Neutrophil (primary cell): ENCODE results near the gene PDGFRB.

Experiments
- H3K27ac ChIP-seq: fragments of 200-600 bp; sonication (generic); 2 replicates; pipeline ENCODE4 v1.5.1; 2016; ENCODE audit warnings: mild to moderate bottlenecking, moderate library complexity
- H3K27me3 ChIP-seq: fragments of 200-600 bp; sonication (generic); 2 replicates; pipeline ENCODE4 v1.6.0; 2016; ENCODE audit warnings: mild to moderate bottlenecking
- H3K36me3 ChIP-seq: fragments of 200-600 bp; sonication (generic); 2 replicates; pipeline ENCODE4 v1.5.1; 2017
- H3K4me1 ChIP-seq, 2 experiments: fragments of 200-600 bp in 1 of 2; sonication (generic) in 1 of 2; 1 replicate in 1 of 2; 2 replicates in 1 of 2; pipeline versions ENCODE4 v1.5.1 to v1.6.1; 2013 to 2016; ENCODE audit warnings: low read depth in 1 of 2, low read length in 1 of 2, mild to moderate bottlenecking in 1 of 2, moderate library complexity in 1 of 2; ENCODE audit not compliant: control insufficient read depth in 1 of 2, insufficient read depth in 1 of 2
- H3K4me3 ChIP-seq, 2 experiments: fragments of 200-600 bp in 1 of 2; sonication (generic) in 1 of 2; 1 replicate in 1 of 2; 2 replicates in 1 of 2; pipeline ENCODE4 v1.5.1; 2013 to 2016; ENCODE audit warnings: low read depth in 1 of 2, low read length in 1 of 2, mild to moderate bottlenecking in 1 of 2, moderate library complexity in 1 of 2
- H3K9me3 ChIP-seq: fragments of 200-600 bp; sonication (generic); 2 replicates; pipeline ENCODE4 v1.5.1; 2016
- TF ChIP-seq, protein P1 (sequence below): fragments of 200-600 bp; sonication (generic); IDR thresholded peaks from 2 replicates; pipeline ENCODE4 v1.5.1; 2016; ENCODE audit warnings: antibody characterized with exemption

The PDGFRB gene

DNA sequence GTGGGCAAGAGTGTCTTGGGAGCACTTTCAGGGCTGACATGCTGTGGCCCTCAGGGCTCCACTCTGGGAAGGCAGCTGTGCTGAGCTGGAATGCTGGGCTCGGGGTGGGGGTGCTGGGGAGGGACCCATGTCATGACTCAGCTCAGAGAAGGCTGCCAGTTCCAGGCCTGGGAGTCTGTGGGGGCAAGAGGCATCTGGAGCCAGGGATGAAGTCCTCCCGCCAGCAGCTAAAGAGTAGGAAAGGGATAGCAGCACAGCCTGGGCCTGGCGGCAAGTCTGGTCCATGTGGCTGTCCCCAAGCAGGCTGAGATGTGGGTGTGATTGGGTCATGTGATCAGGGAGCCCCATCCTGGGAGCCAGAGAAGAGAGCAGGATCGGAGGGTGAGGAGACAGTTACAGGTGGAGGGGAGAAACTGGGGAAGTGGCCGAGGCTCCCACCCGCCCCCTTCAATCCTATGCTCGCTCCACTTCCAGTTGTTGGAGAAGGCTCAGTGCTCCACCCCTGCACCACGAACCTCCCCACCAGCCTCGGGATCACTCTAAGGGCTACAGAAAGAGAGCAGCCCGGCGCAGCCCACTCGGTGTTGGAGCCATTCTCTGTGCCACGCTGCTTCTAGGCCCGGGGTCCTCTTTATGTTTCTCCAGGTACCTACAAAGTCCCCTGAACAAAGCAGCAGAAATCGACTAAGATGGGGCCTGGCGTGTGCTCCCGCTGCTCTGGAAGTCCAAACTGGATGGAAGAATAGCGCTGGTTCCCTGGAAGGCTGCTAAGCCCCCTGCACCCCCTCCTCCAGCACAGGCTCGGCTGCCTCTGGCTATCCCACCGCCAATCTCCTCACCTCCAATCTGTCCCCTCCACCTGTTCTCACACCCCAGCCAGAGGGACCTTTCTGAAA lies 12.0 kb downstream of the PDGFRB start:
- H3K27ac ChIP-seq, result peak overlapping the region; percentile 66
- H3K36me3 ChIP-seq, result no peaks in the 10 kb centered on the region
- no peaks in the 10 kb centered on the region for H3K27me3 ChIP-seq
- H3K9me3 ChIP-seq, result no peaks in the 10 kb centered on the region
- H3K4me3 ChIP-seq, result no peak overlapping the region
- TF ChIP-seq, protein P1, sequence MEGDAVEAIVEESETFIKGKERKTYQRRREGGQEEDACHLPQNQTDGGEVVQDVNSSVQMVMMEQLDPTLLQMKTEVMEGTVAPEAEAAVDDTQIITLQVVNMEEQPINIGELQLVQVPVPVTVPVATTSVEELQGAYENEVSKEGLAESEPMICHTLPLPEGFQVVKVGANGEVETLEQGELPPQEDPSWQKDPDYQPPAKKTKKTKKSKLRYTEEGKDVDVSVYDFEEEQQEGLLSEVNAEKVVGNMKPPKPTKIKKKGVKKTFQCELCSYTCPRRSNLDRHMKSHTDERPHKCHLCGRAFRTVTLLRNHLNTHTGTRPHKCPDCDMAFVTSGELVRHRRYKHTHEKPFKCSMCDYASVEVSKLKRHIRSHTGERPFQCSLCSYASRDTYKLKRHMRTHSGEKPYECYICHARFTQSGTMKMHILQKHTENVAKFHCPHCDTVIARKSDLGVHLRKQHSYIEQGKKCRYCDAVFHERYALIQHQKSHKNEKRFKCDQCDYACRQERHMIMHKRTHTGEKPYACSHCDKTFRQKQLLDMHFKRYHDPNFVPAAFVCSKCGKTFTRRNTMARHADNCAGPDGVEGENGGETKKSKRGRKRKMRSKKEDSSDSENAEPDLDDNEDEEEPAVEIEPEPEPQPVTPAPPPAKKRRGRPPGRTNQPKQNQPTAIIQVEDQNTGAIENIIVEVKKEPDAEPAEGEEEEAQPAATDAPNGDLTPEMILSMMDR, result no peak
- H3K4me1 ChIP-seq, result peaks cover 8 to 10% of the 10 kb centered on the region in 2 experiments

DNA sequence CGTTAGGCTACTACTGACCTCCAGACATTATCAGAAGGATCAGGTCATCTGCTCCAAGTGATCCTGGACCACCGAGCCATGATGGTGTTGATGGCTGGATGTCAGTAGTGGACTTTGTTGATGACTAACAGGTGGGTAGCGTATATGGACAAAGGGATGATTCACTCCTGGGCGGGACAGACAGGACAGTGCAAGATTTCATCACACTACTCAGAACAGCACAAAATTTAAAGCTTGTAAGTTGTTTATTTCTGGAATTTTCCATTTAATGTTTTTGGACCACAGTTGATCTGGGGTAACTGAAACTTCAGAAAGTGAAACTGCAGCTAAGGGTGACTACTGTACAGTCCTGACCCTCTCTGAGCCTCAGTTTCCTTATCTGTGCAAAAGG lies 12.7 kb downstream of the PDGFRB start:
- peak overlapping the region; percentile 66 for H3K27ac ChIP-seq

DNA sequence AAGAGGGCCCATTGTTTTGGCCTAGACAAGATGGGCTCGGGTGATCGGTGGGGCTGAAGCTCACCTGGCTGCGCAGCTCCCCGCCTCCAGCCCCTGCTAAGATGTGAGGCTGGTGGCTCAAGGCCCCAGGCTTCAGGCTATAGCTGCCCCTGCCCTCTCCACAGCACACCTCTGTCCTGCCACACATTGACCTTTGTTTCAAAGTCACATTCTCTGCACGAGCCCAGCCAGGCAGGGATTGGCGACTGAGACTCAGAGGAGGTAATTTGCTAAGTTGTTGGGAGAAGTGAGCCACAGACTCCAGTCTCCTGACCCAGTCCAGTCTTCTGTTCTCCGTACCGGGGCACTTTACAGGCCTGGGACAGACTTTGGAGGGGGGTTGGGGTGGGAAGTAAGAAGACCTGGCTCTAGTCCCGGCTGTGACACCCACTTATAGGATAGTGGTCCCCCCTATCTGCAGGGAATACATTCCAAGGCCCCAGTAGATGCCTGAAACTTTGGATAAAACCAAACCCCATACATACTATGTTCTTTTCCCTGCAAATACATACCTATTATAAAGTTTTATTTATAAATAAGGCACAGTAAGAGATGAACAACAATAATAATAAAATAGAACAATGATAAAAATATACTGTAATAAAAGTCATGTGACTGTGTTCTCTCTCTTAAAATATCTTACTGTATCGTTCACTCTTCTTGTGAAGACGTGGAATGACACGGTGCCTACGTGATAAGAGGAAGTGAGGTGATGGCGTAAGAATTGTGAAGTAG lies 13.3 kb downstream of the PDGFRB start:
- Histone ChIP-seq H3K36me3 (no peaks in the 10 kb centered on the region), H3K4me3 (peak overlapping the region in 1 of 2 experiments; percentile 42), H3K27me3 (no peaks in the 10 kb centered on the region), H3K4me1 (peaks cover 8 to 10% of the 10 kb centered on the region in 2 experiments), H3K27ac (peak overlapping the region; percentile 66), H3K9me3 (no peaks in the 10 kb centered on the region)
- TF ChIP-seq, protein P1, result no peak

More for the DNA sequence above, 12.7 kb downstream of the PDGFRB start:
- no peaks in the 10 kb centered on the region for H3K36me3 ChIP-seq
- H3K4me1 ChIP-seq, result peaks cover 8 to 10% of the 10 kb centered on the region in 2 experiments
- no peaks in the 10 kb centered on the region for H3K27me3 ChIP-seq
- H3K9me3 ChIP-seq, result no peaks in the 10 kb centered on the region
- TF ChIP-seq, protein P1, result no peak
- peak overlapping the region in 1 of 2 experiments; percentile 42 for H3K4me3 ChIP-seq

DNA sequence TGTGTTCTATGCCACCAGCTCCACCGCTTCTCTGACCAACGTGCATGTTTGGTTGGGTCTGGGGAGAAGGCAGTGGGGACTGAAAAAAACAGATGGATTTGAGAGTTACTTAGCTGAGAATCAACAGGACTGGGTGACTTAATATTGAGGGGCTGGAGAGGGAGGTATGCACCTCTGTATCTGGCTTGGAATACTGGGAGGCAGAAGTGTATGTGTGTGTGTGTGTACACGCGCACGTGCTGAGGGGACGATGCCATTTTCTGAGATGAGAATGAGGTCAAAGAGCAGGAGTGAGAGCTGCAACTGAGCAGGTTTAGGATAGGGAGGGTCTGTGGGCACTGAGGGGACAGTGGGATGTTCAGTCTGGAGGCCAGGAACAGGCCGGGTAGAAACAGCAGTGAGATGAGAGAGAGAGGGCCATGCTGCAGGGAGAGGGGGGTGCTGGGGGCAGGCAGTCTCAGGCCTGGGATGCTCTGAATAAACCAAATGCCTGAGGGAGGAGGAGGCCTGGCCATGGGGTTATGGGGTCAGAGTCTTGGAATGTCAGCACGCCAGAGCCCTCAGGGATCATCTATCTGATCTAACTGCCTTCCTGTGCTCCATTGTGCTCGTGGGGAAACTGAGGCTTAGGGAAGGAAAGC lies 14.0 kb downstream of the PDGFRB start:
- Histone ChIP-seq H3K4me3 (no peak overlapping the region), H3K27me3 (no peaks in the 10 kb centered on the region), H3K4me1 (peaks cover 8 to 10% of the 10 kb centered on the region in 2 experiments), H3K36me3 (no peaks in the 10 kb centered on the region), H3K9me3 (no peaks in the 10 kb centered on the region), H3K27ac (no peak overlapping the region)
- TF ChIP-seq, protein P1, result no peak

DNA sequence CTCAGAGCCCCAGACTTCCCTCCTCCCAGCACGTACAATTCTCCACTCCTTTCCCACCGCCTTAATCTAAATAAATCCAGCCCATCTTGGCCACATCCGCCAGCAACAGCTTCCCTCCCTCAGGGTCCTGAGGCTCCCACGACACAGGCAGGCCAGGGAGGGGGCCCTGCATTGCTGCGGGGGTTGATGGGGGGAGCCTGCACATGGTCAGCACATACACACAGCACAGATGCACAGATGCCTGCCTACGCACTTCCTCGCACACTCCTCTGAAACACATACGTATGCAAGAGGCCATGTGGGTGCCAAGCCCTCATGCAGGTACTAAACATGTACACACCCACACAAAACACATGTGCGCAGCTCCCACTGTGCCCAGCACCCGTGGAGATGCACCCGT lies 14.8 kb downstream of the PDGFRB start:
- TF ChIP-seq, protein P1, result no peak
- no peak overlapping the region for H3K4me3 ChIP-seq
- H3K4me1 ChIP-seq, result peaks cover 8 to 10% of the 10 kb centered on the region in 2 experiments
- no peak overlapping the region for H3K27ac ChIP-seq
- no peaks in the 10 kb centered on the region for H3K27me3 ChIP-seq
- H3K36me3 ChIP-seq, result no peaks in the 10 kb centered on the region
- no peaks in the 10 kb centered on the region for H3K9me3 ChIP-seq
